Naive thymus-derived CD4-positive, alpha-beta T cell (primary cell): ENCODE data around the gene TDRD6. TPM values are rescaled to one million over a fixed set of nuclear protein-coding genes. Genes with fewer than 3 reads are reported as not detected.
A peak's percentile ranks its signal among the peaks of the same experiment; 100 is the strongest.
"Not testable (repeated sequence)": the region's sequence is repeated elsewhere in the genome, so short reads cannot be mapped to it uniquely, and the experiment has no call there.

ENCODE experiments used
- ATAC-seq: fragments of 150-1000 bp; cut with Tn5 transposase; 2 replicates; pipeline ENCODE4 v1.10.0; 2021; ENCODE audit warnings: mild to moderate bottlenecking, moderate library complexity
- CTCF ChIA-PET: fragments of 350-600 bp; sonication (Branson Sonifier 250); formaldehyde crosslinking; loops from one replicate; lab custom pipeline; 2021; ENCODE audit warnings: antibody characterized with exemption; lab: Charles Lee
- POLR2A ChIA-PET: fragments of 350-600 bp; sonication (Branson Sonifier 250); formaldehyde crosslinking; loops from one replicate; lab custom pipeline; 2021; ENCODE audit warnings: antibody characterized with exemption, inconsistent platforms; lab: Charles Lee
- DNase-seq, 9 donors: peaks; one replicate each; pipeline versions ENCODE4 v3.0.0 to v3.0.0-alpha.2; 2020 to 2022; ENCODE audit warnings: mixed read lengths in 1 of 9
- H3K27ac ChIP-seq: one replicate; pipeline ENCODE4 v1.7.0; 2013; ENCODE audit warnings: mild to moderate bottlenecking, low read depth, low read length, moderate library complexity
- H3K27me3 ChIP-seq, 2 donors: one replicate each; pipeline ENCODE4 v1.7.0; 2013; ENCODE audit warnings: low read length in 2 of 2, mild to moderate bottlenecking in 2 of 2, moderate library complexity in 2 of 2; ENCODE audit not compliant: control insufficient read depth in 2 of 2, insufficient read depth in 2 of 2
- H3K36me3 ChIP-seq, 3 experiments: 1 replicate in 2 of 3; 2 replicates in 1 of 3; pipeline ENCODE4 v1.7.0; 2013; ENCODE audit warnings: low read length in 3 of 3, mild to moderate bottlenecking in 3 of 3, moderate library complexity in 1 of 3; ENCODE audit not compliant: insufficient read depth in 3 of 3, control insufficient read depth in 2 of 3
- H3K4me1 ChIP-seq, 2 donors: one replicate each; pipeline ENCODE4 v1.7.0; 2013; ENCODE audit warnings: low read length in 2 of 2, mild to moderate bottlenecking in 2 of 2, moderate library complexity in 1 of 2; ENCODE audit not compliant: control insufficient read depth in 2 of 2, insufficient read depth in 2 of 2
- H3K4me3 ChIP-seq: 2 replicates; pipeline ENCODE4 v1.7.0; 2013; ENCODE audit warnings: mild to moderate bottlenecking, low read length
- H3K9me3 ChIP-seq, 3 experiments: 1 replicate in 2 of 3; 2 replicates in 1 of 3; pipeline ENCODE4 v1.7.0; 2013; ENCODE audit warnings: low read length in 3 of 3; ENCODE audit not compliant: control insufficient read depth in 2 of 3
- H3K27ac Mint-ChIP-seq, 9 donors: one replicate each; pipeline ENCODE4 v1.8.0; 2020 to 2022; ENCODE audit warnings: mixed read lengths in 9 of 9, mild to moderate bottlenecking in 8 of 9, moderate library complexity in 5 of 9, inconsistent platforms in 2 of 9
- H3K27me3 Mint-ChIP-seq, 5 donors: one replicate each; pipeline ENCODE4 v1.8.0; 2021 to 2022; ENCODE audit warnings: mixed read lengths in 5 of 5, mild to moderate bottlenecking in 1 of 5
- H3K36me3 Mint-ChIP-seq, 5 donors: one replicate each; pipeline ENCODE4 v1.8.0; 2020 to 2022; ENCODE audit warnings: mixed read lengths in 5 of 5, mild to moderate bottlenecking in 3 of 5, inconsistent platforms in 1 of 5
- H3K4me1 Mint-ChIP-seq, 7 donors: one replicate each; pipeline ENCODE4 v1.8.0; 2020 to 2022; ENCODE audit warnings: mixed read lengths in 7 of 7, mild to moderate bottlenecking in 3 of 7, inconsistent platforms in 1 of 7
- H3K4me3 Mint-ChIP-seq, 10 donors: one replicate each; pipeline ENCODE4 v1.8.0; 2020 to 2022; ENCODE audit warnings: mild to moderate bottlenecking in 10 of 10, mixed read lengths in 10 of 10, moderate library complexity in 6 of 10, inconsistent platforms in 2 of 10
- H3K9me3 Mint-ChIP-seq, 11 donors: one replicate each; pipeline ENCODE4 v1.8.0; 2020 to 2022; ENCODE audit warnings: mixed read lengths in 11 of 11, mild to moderate bottlenecking in 4 of 11, inconsistent platforms in 1 of 11, moderate library complexity in 1 of 11
- intact Hi-C, 2 donors: fragments of 100-400 bp; cut with micrococcal nuclease; formaldehyde crosslinking; loops; one replicate each; pipeline ENCODE4 v1.15.1; 2023
- polyA plus RNA-seq, 2 donors: library from polyadenylated mRNA; unstranded; fragments of 300-500 nt; fragmentation: Illumina TruSeq; gene quantifications; one replicate each; pipeline ENCODE4 v1.2.3, GENCODE V29; 2021
- total RNA-seq, 6 experiments: library from RNA in 5 of 6; stranded (reverse) in 5 of 6; gene quantifications; 1 replicate in 5 of 6; 2 replicates in 1 of 6; pipeline ENCODE4 v1.2.3 and lab custom pipeline; 2021 to 2026

Gene TDRD6
- total and polyA plus RNA-seq, 7 experiments from 2014 or later = 0.03 to 0.11 TPM; not detected in 5

- ChIA-PET CTCF (interaction anchor here (0.6 kb wide), 1 partner anchor 9 kb away, joined by 4 read pairs; no protein-coding TSS in a partner anchor), POLR2A (no interaction called here)
- H3K36me3 ChIP-seq = no peaks in the 10 kb centered on the region
- Mint-ChIP-seq H3K27me3 (peaks cover 61 to 76% (median 67%) of the 10 kb centered on the region in 5 donors), H3K36me3 (no peaks in the 10 kb centered on the region), H3K27ac (no peak overlapping the region), H3K4me3 (peak overlapping the region in 5 of 10 donors; percentile 20 to 53 (median 32)), H3K4me1 (peaks cover 0 to 25% (median 14%) of the 10 kb centered on the region in 7 donors), H3K9me3 (peaks cover 0 to 5% (median 0%) of the 10 kb centered on the region in 11 donors)
- no peak overlapping the region for H3K4me3 ChIP-seq
- no peaks in the 10 kb centered on the region for H3K4me1 ChIP-seq
- no peaks in the 10 kb centered on the region for H3K9me3 ChIP-seq
- no peak overlapping the region for H3K27ac ChIP-seq
- intact Hi-C loops = no loop called here
- H3K27me3 ChIP-seq = no peaks in the 10 kb centered on the region
- DNase-seq = no peak
- ATAC-seq = no peak
Measured at GRCh38 chr6:46735720-46736031, 48.0 kb downstream of the TDRD6 start.

- POLR2A ChIA-PET = no interaction called here
- intact Hi-C loops = no loop called here
- no peak overlapping the region for H3K4me3 Mint-ChIP-seq
- peaks cover 0 to 5% (median 0%) of the 10 kb centered on the region in 11 donors for H3K9me3 Mint-ChIP-seq
- peak overlapping the region in 1 of 9 donors; percentile 15 for H3K27ac Mint-ChIP-seq
- H3K4me1 Mint-ChIP-seq = peaks cover 0 to 25% (median 14%) of the 10 kb centered on the region in 7 donors
- H3K9me3 ChIP-seq = no peaks in the 10 kb centered on the region
- H3K36me3 Mint-ChIP-seq = no peaks in the 10 kb centered on the region
- H3K27me3 ChIP-seq = no peaks in the 10 kb centered on the region
- H3K27ac ChIP-seq = no peak overlapping the region
- ATAC-seq (no peak), DNase-seq (no peak)
- H3K27me3 Mint-ChIP-seq = peaks cover 56 to 71% (median 66%) of the 10 kb centered on the region in 5 donors
- CTCF ChIA-PET = no interaction called here
- no peaks in the 10 kb centered on the region for H3K36me3 ChIP-seq
- H3K4me1 ChIP-seq = no peaks in the 10 kb centered on the region
- H3K4me3 ChIP-seq = no peak overlapping the region
Measured at GRCh38 chr6:46736906-46737305, 49.2 kb downstream of the TDRD6 start.

- DNase-seq (no peak), ATAC-seq (no peak)
- Histone ChIP-seq H3K4me3 (no peak overlapping the region), H3K27me3 (no peaks in the 10 kb centered on the region), H3K27ac (no peak overlapping the region), H3K4me1 (no peaks in the 10 kb centered on the region), H3K9me3 (no peaks in the 10 kb centered on the region), H3K36me3 (no peaks in the 10 kb centered on the region)
- intact Hi-C loops = no loop called here
- Mint-ChIP-seq H3K36me3 (no peaks in the 10 kb centered on the region), H3K27me3 (peaks cover 16 to 55% (median 45%) of the 10 kb centered on the region in 5 donors), H3K4me1 (peaks cover 0 to 1% (median 0%) of the 10 kb centered on the region in 7 donors), H3K27ac (no peak overlapping the region), H3K9me3 (peaks cover 0 to 8% (median 0%) of the 10 kb centered on the region in 11 donors), H3K4me3 (no peak overlapping the region)
- ChIA-PET POLR2A (no interaction called here), CTCF (no interaction called here)
Measured at GRCh38 chr6:46741482-46741881, 53.8 kb downstream of the TDRD6 start.

GRCh38 chr6:46741910-46742309 is 54.2 kb downstream of the TDRD6 start:
- no peak for DNase-seq
- no peaks in the 10 kb centered on the region for H3K9me3 ChIP-seq
- H3K27ac ChIP-seq = no peak overlapping the region
- H3K4me3 ChIP-seq = no peak overlapping the region
- no peaks in the 10 kb centered on the region for H3K36me3 ChIP-seq
- no peak for ATAC-seq
- H3K9me3 Mint-ChIP-seq = peaks cover 0 to 8% (median 0%) of the 10 kb centered on the region in 11 donors
- no peak overlapping the region for H3K27ac Mint-ChIP-seq
- H3K27me3 Mint-ChIP-seq = peaks cover 14 to 53% (median 41%) of the 10 kb centered on the region in 5 donors
- intact Hi-C loops = no loop called here
- ChIA-PET POLR2A (no interaction called here), CTCF (no interaction called here)
- H3K4me3 Mint-ChIP-seq = no peak overlapping the region
- no peaks in the 10 kb centered on the region for H3K36me3 Mint-ChIP-seq
- no peaks in the 10 kb centered on the region for H3K4me1 Mint-ChIP-seq
- H3K27me3 ChIP-seq = no peaks in the 10 kb centered on the region
- no peaks in the 10 kb centered on the region for H3K4me1 ChIP-seq

- Histone ChIP-seq H3K27ac (no peak overlapping the region), H3K27me3 (no peaks in the 10 kb centered on the region), H3K9me3 (no peaks in the 10 kb centered on the region), H3K4me3 (no peak overlapping the region), H3K36me3 (no peaks in the 10 kb centered on the region), H3K4me1 (no peaks in the 10 kb centered on the region)
- Mint-ChIP-seq H3K4me3 (no peak overlapping the region), H3K27ac (no peak overlapping the region), H3K27me3 (peaks cover 0 to 37% (median 27%) of the 10 kb centered on the region in 5 donors), H3K4me1 (no peaks in the 10 kb centered on the region), H3K36me3 (no peaks in the 10 kb centered on the region), H3K9me3 (peaks cover 0 to 8% (median 0%) of the 10 kb centered on the region in 11 donors)
- intact Hi-C loops = no loop called here
- ATAC-seq = no peak
- no peak for DNase-seq
- POLR2A ChIA-PET = no interaction called here
- CTCF ChIA-PET = no interaction called here
Measured at GRCh38 chr6:46743425-46744158, 55.9 kb downstream of the TDRD6 start.

- H3K9me3 Mint-ChIP-seq, H3K36me3 ChIP-seq, intact Hi-C loops, H3K4me3 Mint-ChIP-seq, H3K36me3 Mint-ChIP-seq, H3K27ac Mint-ChIP-seq, H3K4me1 Mint-ChIP-seq, H3K9me3 ChIP-seq, H3K4me1 ChIP-seq, H3K4me3 ChIP-seq, ATAC-seq, POLR2A ChIA-PET, H3K27me3 ChIP-seq, DNase-seq, H3K27ac ChIP-seq: not testable (repeated sequence)
- peaks cover 0 to 30% (median 26%) of the 10 kb centered on the region in 5 donors for H3K27me3 Mint-ChIP-seq
- CTCF ChIA-PET = interaction anchor here (0.7 kb wide), 1 partner anchor 8 kb away, joined by 4 read pairs; no protein-coding TSS in a partner anchor
Measured at GRCh38 chr6:46744159-46744725, 56.6 kb downstream of the TDRD6 start.
